HEK293 (cell line): ENCODE measurements around the gene OSBP2.
A peak's percentile ranks its signal among the peaks of the same experiment; 100 is the strongest.

Experiments used
- CTCF ChIA-PET: fragments of 350-600 bp; formaldehyde crosslinking; extraction: SDS; loops from one replicate; lab custom pipeline; 2021; ENCODE audit warnings: antibody characterized with exemption; lab: Yijun Ruan, JAX
- POLR2A ChIA-PET: fragments of 300-600 bp; formaldehyde crosslinking; extraction: SDS; loops from one replicate; lab custom pipeline; 2020; ENCODE audit warnings: antibody characterized with exemption, inconsistent platforms; lab: Yijun Ruan, JAX
- H3K27ac ChIP-seq: fragments of 200-500 bp; sonication (Bioruptor generic); 2 replicates; pipeline ENCODE4 v1.5.1; 2014; ENCODE audit warnings: low read depth, low read length, control low read depth, inconsistent platforms; ENCODE audit errors: extremely low read depth
- H3K36me3 ChIP-seq, 2 experiments: fragments of 200-500 bp in 1 of 2; sonication (Bioruptor generic) in 1 of 2; 1 replicate in 1 of 2; 2 replicates in 1 of 2; pipeline ENCODE4 v1.5.1; 2014 to 2017; ENCODE audit warnings: inconsistent platforms in 2 of 2, low read length in 2 of 2; ENCODE audit not compliant: control insufficient read depth in 2 of 2, insufficient read depth in 1 of 2
- H3K4me1 ChIP-seq: fragments of 200-500 bp; sonication (Bioruptor generic); 2 replicates; pipeline ENCODE4 v1.5.1; 2014; ENCODE audit warnings: mild to moderate bottlenecking, low read length, inconsistent platforms; ENCODE audit not compliant: control insufficient read depth, insufficient read depth
- H3K4me3 ChIP-seq: 2 replicates; pipeline ENCODE4 v1.5.1; 2011; ENCODE audit warnings: low read depth, mild to moderate bottlenecking, control low read depth, low read length, moderate library complexity
- H3K9me3 ChIP-seq: fragments of 200-500 bp; sonication (Bioruptor generic); 2 replicates; pipeline ENCODE4 v1.5.1; 2014; ENCODE audit warnings: low read depth, low read length, inconsistent platforms; ENCODE audit not compliant: control insufficient read depth, insufficient read depth
- INSM2 ChIP-seq: fragments of 450-650 bp; formaldehyde crosslinking; IDR thresholded peaks from 2 replicates; pipeline ENCODE4 v1.5.1; 2016; ENCODE audit warnings: missing biosample characterization, missing genetic modification characterization
- KLF16 ChIP-seq: fragments of 450-650 bp; formaldehyde crosslinking; IDR thresholded peaks from 2 replicates; pipeline ENCODE4 v1.5.1; 2017; ENCODE audit warnings: missing biosample characterization, missing genetic modification characterization
- PRDM1 ChIP-seq: fragments of 450-650 bp; formaldehyde crosslinking; IDR thresholded peaks from 2 replicates; pipeline ENCODE4; 2016; ENCODE audit warnings: missing biosample characterization, missing genetic modification characterization
- PRDM6 ChIP-seq: fragments of 450-650 bp; formaldehyde crosslinking; IDR thresholded peaks from 2 replicates; pipeline ENCODE4 v1.5.1; 2017; ENCODE audit warnings: missing biosample characterization, missing genetic modification characterization
- SP2 ChIP-seq: fragments of 450-650 bp; formaldehyde crosslinking; IDR thresholded peaks from 2 replicates; pipeline ENCODE4 v1.5.1; 2016; ENCODE audit warnings: missing biosample characterization, missing genetic modification characterization
- YY1 ChIP-seq: fragments of 450-650 bp; formaldehyde crosslinking; IDR thresholded peaks from 2 replicates; pipeline ENCODE4 v1.5.1; 2018; ENCODE audit warnings: missing biosample characterization, missing genetic modification characterization
- ZBTB44 ChIP-seq: fragments of 450-650 bp; IDR thresholded peaks from 2 replicates; pipeline ENCODE4 v1.5.1; 2018; ENCODE audit warnings: missing biosample characterization, mild to moderate bottlenecking, missing genetic modification characterization
- ZFP41 ChIP-seq: fragments of 450-650 bp; formaldehyde crosslinking; IDR thresholded peaks from 2 replicates; pipeline ENCODE4 v1.5.1; 2016; ENCODE audit warnings: missing biosample characterization, missing genetic modification characterization, borderline replicate concordance
- ZNF121 ChIP-seq: fragments of 450-650 bp; formaldehyde crosslinking; IDR thresholded peaks from 2 replicates; pipeline ENCODE4 v1.5.1; 2016; ENCODE audit warnings: missing biosample characterization, missing genetic modification characterization
- ZNF133 ChIP-seq: fragments of 450-650 bp; formaldehyde crosslinking; IDR thresholded peaks from 2 replicates; pipeline ENCODE4 v1.5.1; 2016; ENCODE audit warnings: missing biosample characterization, missing genetic modification characterization
- ZNF169 ChIP-seq: fragments of 450-650 bp; formaldehyde crosslinking; IDR thresholded peaks from 2 replicates; pipeline ENCODE4 v1.5.1; 2016; ENCODE audit warnings: missing biosample characterization, missing genetic modification characterization
- ZNF175 ChIP-seq: fragments of 450-650 bp; formaldehyde crosslinking; IDR thresholded peaks from 2 replicates; pipeline ENCODE4 v1.5.1; 2016; ENCODE audit warnings: missing biosample characterization, missing genetic modification characterization
- ZNF248 ChIP-seq: fragments of 450-650 bp; formaldehyde crosslinking; IDR thresholded peaks from 2 replicates; pipeline ENCODE4 v1.5.1; 2017; ENCODE audit warnings: missing biosample characterization, missing genetic modification characterization
- ZNF302 ChIP-seq: fragments of 450-650 bp; formaldehyde crosslinking; IDR thresholded peaks from 2 replicates; pipeline ENCODE4 v1.5.1; 2016; ENCODE audit warnings: missing biosample characterization, missing genetic modification characterization, low read depth
- ZNF37A ChIP-seq: fragments of 450-650 bp; IDR thresholded peaks from 2 replicates; pipeline ENCODE4 v1.5.1; 2018; ENCODE audit warnings: missing biosample characterization, missing genetic modification characterization
- ZNF404 ChIP-seq: fragments of 450-650 bp; formaldehyde crosslinking; IDR thresholded peaks from 2 replicates; pipeline ENCODE4 v1.5.1; 2017; ENCODE audit warnings: missing biosample characterization, missing genetic modification characterization
- ZNF416 ChIP-seq: fragments of 450-650 bp; formaldehyde crosslinking; IDR thresholded peaks from 2 replicates; pipeline ENCODE4 v1.5.1; 2016; ENCODE audit warnings: missing biosample characterization, missing genetic modification characterization
- ZNF423 ChIP-seq: fragments of 450-650 bp; formaldehyde crosslinking; IDR thresholded peaks from 2 replicates; pipeline ENCODE4 v1.5.1; 2016; ENCODE audit warnings: missing biosample characterization, missing genetic modification characterization
- ZNF426 ChIP-seq: fragments of 450-650 bp; formaldehyde crosslinking; IDR thresholded peaks from 2 replicates; pipeline ENCODE4 v1.5.1; 2017; ENCODE audit warnings: missing biosample characterization, missing genetic modification characterization, mild to moderate bottlenecking, inconsistent platforms, moderate library complexity
- ZNF548 ChIP-seq: fragments of 450-650 bp; formaldehyde crosslinking; IDR thresholded peaks from 2 replicates; pipeline ENCODE4 v1.5.1; 2016; ENCODE audit warnings: missing biosample characterization, missing genetic modification characterization
- ZNF549 ChIP-seq: fragments of 450-650 bp; IDR thresholded peaks from 2 replicates; pipeline ENCODE4 v1.5.1; 2018; ENCODE audit warnings: missing biosample characterization, missing genetic modification characterization, mild to moderate bottlenecking, inconsistent platforms, moderate library complexity
- ZNF558 ChIP-seq: fragments of 450-650 bp; formaldehyde crosslinking; IDR thresholded peaks from 2 replicates; pipeline ENCODE4 v1.5.1; 2016; ENCODE audit warnings: missing biosample characterization, missing genetic modification characterization
- ZNF629 ChIP-seq: fragments of 450-650 bp; formaldehyde crosslinking; IDR thresholded peaks from 2 replicates; pipeline ENCODE4 v1.5.1; 2017; ENCODE audit warnings: missing biosample characterization, missing genetic modification characterization
- ZNF830 ChIP-seq: fragments of 450-650 bp; IDR thresholded peaks from 2 replicates; pipeline ENCODE4 v1.5.0; 2018; ENCODE audit warnings: missing biosample characterization, missing genetic modification characterization, low read depth, mild to moderate bottlenecking, moderate library complexity
- ZNF843 ChIP-seq: fragments of 450-650 bp; formaldehyde crosslinking; IDR thresholded peaks from 2 replicates; pipeline ENCODE4 v1.5.1; 2016; ENCODE audit warnings: missing biosample characterization, missing genetic modification characterization
- ZSCAN16 ChIP-seq: fragments of 450-650 bp; formaldehyde crosslinking; IDR thresholded peaks from 2 replicates; pipeline ENCODE4 v1.5.1; 2016; ENCODE audit warnings: missing biosample characterization, missing genetic modification characterization
- ZXDB ChIP-seq: fragments of 450-650 bp; formaldehyde crosslinking; IDR thresholded peaks from 2 replicates; pipeline ENCODE4 v1.5.1; 2016; ENCODE audit warnings: missing biosample characterization, missing genetic modification characterization

OSBP2 gene

GRCh38 chr22:30795118-30795517 lies 100.4 kb downstream of the OSBP2 start:
- ChIA-PET CTCF (interaction anchor here (0.6 to 0.8 kb wide), 4 partner anchors 10 to 189 kb away, joined by 3 to 4 read pairs (median 4); no protein-coding TSS in a partner anchor), POLR2A (no interaction called here)
- Histone ChIP-seq H3K4me1 (no peaks in the 10 kb centered on the region), H3K9me3 (no peaks in the 10 kb centered on the region), H3K27ac (no peak overlapping the region), H3K36me3 (no peaks in the 10 kb centered on the region), H3K4me3 (no peak overlapping the region)
- TF ChIP-seq ZNF843 (tag by site-specific recombination) (no peak), KLF16 (no peak), ZNF426 (tag by site-specific recombination) (no peak), YY1 (no peak), ZNF558 (tag by site-specific recombination) (peak; percentile 98)

GRCh38 chr22:30801695-30802094 lies 107.0 kb downstream of the OSBP2 start:
- ChIA-PET POLR2A (no interaction called here), CTCF (no interaction called here)

GRCh38 chr22:30802202-30803166 lies 107.8 kb downstream of the OSBP2 start:
- POLR2A ChIA-PET = interaction anchor here (1.1 kb wide), 1 partner anchor 379 kb away, joined by 4 read pairs; no protein-coding TSS in a partner anchor
- H3K4me3 ChIP-seq = peak overlapping the region; percentile 37
- CTCF ChIA-PET = interaction anchor here (0.9 to 1.5 kb wide), 2 partner anchors 15 to 94 kb away, joined by 3 to 5 read pairs; no protein-coding TSS in a partner anchor
- H3K36me3 ChIP-seq = no peaks in the 10 kb centered on the region
- no peaks in the 10 kb centered on the region for H3K9me3 ChIP-seq
- peaks cover 3% of the 10 kb centered on the region; the same call in 1 of the 2 replicates for H3K4me1 ChIP-seq
- no peak overlapping the region for H3K27ac ChIP-seq
- TF ChIP-seq ZNF629 (tag by site-specific recombination) (peak; percentile 38; the same call in 1 of the 2 replicates), ZNF423 (no peak), ZNF830 (tag by site-specific recombination) (no peak), PRDM6 (tag by site-specific recombination) (no peak), ZBTB44 (tag by site-specific recombination) (peak; percentile 61; the same call in 1 of the 2 replicates), ZNF169 (tag by site-specific recombination) (no peak), ZNF558 (tag by site-specific recombination) (no peak), ZNF549 (tag by site-specific recombination) (no peak), ZSCAN16 (tag by site-specific recombination) (no peak), ZFP41 (tag by site-specific recombination) (no peak), ZNF302 (tag by site-specific recombination) (no peak), ZXDB (tag by site-specific recombination) (peak; percentile 57; the same call in 1 of the 2 replicates), INSM2 (tag by site-specific recombination) (no peak), ZNF175 (tag by site-specific recombination) (no peak), ZNF416 (tag by site-specific recombination) (no peak), SP2 (tag by site-specific recombination) (peak; percentile 68), ZNF37A (tag by site-specific recombination) (no peak), PRDM1 (tag by site-specific recombination) (no peak)

More at GRCh38 chr22:30801695-30802094, 107.0 kb downstream of the OSBP2 start:
- Histone ChIP-seq H3K27ac (no peak overlapping the region), H3K4me1 (peaks cover 3% of the 10 kb centered on the region; the same call in 1 of the 2 replicates), H3K4me3 (no peak overlapping the region), H3K36me3 (no peaks in the 10 kb centered on the region)
- TF ChIP-seq ZNF133 = no peak
- TF ChIP-seq ZNF404 = no peak
- TF ChIP-seq ZNF121 (tag by site-specific recombination) = peak; percentile 68
- no peak for TF ChIP-seq ZNF548 (tag by site-specific recombination)
- TF ChIP-seq ZNF248 (tag by site-specific recombination) = no peak
- TF ChIP-seq, all 188 proteins: peak for 1
- H3K9me3 ChIP-seq = no peaks in the 10 kb centered on the region
